DMS114 treated with DMSO at 0.1 percent for 48 hours (cell line): ENCODE measurements around the gene TRAPPC12.
"Not testable (repeated sequence)": the region's sequence is repeated elsewhere in the genome, so short reads cannot be mapped to it uniquely, and the experiment has no call there.

Experiments used
- DNase-seq: peaks from one replicate; lab custom pipeline; 2025; ENCODE audit not compliant: unreplicated experiment; lab: John Stamatoyannopoulos, UW

Gene TRAPPC12

DNA sequence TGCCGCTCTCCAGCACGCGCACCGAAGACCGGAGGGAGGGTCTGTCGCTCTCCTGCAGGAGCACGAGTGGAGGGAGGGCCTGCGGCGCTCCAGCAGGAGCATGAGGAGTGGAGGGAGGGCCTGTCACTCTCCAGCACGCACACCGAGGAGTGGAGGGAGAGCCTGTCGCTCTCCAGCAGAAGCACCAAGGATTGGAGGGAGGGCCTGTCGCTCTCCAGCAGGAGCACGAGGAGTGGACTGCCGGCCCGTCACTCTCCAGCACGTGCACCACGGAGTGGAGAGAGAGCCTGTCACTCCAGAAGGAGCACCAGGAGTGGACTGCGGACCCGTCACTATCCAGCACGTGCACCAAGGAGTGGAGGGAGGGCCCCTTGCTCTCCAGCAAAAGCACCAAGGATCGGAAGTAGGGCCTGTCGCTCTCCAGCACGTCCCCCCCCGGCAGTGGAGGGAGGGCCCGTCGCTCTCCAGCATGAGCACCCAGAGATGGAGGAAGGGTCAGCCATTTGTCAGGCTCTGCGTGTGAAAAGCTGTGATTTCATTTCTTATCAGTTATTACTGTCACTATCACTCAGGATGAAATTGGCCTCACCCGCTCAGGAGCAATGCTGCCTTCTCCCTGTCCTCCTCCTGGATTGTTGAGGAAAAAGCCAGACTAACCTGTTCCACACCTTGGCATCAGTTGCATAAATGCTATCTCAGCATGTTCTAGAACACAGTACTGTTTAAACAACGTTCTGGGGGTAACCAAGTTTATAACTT is 103.9 kb downstream of the TRAPPC12 start:
- no peak for DNase-seq

DNA sequence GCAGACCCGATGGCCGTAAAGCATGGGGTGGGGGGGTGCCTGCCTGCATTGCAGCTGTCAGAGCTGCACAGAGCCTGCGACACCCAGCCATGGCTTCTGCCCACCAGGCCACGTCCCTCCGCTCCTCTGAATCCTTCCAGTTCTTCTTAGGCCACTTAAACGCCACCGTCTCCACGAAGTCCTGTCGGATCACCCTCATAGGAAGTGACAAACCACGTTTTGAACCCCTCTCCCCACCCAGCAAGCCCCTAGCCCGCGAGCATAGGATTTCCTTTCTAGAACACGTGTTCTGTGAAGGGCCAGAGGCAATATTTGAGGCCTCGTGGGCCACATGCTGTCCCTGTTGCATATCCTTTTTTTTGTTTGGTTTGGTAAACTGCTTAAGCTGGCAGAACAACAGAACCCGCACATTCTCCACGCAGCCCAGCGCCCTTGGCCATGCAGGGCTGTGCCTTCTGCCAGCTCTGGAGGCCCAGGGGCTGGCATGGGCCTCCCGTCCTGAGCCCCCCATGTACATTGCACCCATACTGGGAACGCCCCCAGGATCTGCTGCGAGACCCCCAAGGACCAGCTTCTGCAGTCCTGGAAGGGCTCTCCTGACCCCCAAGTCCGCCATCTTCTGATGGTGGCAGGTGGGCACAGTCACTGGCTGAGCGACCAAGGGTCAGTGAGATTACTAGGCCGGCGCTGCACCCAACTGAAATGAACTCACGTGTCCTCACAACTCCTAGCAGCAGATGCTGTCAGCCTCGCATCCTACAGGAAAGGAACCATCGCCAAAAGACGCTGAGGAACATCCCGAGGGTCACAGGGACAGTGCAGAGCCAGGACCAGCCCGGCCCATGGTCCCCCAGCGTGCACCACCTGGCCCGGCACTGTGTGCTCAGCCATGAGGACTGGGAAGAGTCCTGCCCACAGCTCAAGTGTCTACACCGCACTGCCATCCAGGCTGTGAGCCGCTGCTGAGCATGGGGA is 104.8 kb downstream of the TRAPPC12 start:
- DNase-seq, result no peak

DNA sequence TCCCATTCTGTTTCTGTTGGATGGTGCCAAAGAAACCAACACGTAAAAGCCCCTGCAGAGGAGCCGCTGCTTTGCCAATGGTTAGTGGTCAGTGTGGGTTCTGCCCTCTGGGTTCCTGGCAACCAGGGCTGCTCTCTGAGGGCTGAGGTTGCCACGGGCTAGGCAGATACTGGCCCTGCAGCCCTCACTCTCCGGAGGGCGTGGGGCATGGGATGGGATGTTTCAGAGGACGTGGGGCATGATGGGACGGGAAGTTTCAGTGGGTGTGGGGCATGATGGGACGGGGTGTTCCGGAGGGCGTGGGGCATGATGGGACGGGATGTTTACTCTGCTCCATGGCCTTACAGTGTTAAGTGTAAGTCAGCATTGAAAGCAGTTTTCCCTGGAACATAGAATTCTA is 105.7 kb downstream of the TRAPPC12 start:
- DNase-seq, result no peak

DNA sequence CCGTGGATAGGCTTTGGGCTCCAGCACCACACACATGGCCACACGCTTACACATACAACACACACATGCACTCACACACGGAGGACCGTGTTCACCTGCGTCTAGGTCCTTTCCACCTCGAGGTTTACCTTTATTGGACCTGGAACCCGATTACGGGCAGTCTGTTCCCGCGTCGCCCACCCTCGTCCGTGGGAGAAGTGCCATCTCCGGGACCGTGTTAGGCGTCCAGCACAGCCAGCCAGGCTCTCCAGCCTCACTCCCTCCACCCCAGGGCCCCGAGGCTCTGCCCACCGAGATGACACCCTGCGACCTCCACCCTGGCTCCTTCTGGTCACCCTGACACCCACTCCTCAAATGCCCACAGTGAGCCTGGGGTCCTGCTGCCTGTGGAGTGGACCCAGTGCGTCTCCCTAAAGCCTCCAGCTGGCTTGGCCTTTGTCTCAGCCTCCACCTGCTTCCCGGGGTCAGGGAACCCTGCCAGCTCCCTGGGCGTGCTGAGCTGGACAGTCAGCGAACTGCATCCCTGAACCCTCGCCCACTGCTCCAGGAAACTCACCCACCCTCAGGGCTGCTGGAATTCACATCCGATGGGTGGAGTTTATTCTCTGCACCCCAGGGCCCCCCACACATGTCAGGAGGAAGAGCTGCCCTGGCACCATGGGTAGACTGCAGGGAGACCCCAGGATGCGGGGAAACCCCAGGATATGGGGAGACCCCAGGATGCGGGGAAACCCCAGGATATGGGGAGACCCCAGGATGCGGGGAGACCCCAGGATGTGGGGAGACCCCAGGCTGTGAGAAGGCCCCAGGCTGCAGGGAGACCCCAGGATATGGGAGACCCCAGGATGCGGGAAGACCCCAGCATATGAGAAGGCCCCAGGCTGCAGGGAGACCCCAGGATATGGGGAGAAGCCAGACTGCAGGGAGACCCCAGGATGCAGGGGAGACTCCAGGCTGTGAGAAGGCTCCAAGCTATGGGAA is 106.8 kb downstream of the TRAPPC12 start:
- DNase-seq, result no peak

DNA sequence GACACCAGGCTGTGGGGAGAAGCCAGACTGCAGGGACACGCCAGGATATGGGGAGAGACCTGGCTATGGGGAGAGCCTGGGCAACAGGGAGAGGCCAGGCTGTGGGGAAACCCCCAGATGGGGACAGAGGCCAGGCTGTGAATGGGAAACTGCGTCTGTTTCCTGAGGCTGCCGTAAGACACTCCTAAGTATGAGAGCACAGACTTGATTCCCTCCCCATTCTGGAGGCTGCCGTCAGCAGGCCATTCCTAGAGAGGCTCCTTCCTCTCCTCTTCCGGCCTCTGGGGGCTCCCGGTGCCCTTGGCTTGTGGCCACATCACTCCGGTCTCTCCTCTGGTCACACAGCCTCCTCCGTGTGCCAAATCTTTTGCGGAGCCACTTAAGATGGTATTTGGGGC is 107.5 kb downstream of the TRAPPC12 start:
- no peak for DNase-seq

DNA sequence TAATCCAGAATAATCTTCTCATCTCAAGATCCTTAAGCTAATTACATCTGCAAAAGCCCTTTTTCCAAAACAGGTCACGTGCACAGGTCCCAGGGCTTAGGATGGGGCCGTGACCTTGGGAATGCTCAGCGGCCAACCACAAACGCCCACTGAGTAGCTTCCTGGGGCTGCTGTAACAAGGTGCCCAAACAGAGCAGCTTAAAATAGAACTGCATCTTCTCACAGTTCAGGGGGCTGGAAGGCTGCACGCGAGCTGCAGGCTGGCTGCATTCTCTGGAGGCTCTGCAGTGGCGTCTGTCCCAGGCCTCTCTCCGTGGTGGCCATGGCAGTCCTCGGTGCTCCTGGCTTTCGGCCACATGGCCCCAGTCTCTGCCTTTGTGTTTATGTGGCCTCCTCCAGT is 107.9 kb downstream of the TRAPPC12 start:
- DNase-seq, result no peak

DNA sequence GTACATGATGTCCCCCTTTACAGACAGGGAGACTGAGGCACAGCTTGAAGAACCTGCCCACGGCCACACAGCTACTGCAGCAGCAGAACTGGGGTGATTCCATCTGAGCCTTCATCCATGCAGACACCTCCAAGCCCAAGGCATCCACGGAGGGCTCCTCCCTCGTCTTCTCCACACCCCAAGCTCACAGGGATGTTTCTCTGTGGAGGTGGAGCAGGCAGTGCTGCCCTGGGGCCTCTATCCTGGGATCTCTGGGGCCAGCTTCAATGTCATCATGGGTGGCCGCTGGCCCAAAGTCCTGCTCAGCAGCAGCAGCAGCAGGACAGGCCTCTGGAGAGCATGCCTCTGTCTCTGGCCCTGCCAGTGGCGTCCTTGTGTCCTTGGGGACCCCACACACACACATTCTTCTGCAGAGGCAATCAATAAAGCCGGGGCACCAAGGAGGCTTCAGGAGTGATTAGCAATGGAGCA is 108.6 kb downstream of the TRAPPC12 start:
- no peak for DNase-seq

DNA sequence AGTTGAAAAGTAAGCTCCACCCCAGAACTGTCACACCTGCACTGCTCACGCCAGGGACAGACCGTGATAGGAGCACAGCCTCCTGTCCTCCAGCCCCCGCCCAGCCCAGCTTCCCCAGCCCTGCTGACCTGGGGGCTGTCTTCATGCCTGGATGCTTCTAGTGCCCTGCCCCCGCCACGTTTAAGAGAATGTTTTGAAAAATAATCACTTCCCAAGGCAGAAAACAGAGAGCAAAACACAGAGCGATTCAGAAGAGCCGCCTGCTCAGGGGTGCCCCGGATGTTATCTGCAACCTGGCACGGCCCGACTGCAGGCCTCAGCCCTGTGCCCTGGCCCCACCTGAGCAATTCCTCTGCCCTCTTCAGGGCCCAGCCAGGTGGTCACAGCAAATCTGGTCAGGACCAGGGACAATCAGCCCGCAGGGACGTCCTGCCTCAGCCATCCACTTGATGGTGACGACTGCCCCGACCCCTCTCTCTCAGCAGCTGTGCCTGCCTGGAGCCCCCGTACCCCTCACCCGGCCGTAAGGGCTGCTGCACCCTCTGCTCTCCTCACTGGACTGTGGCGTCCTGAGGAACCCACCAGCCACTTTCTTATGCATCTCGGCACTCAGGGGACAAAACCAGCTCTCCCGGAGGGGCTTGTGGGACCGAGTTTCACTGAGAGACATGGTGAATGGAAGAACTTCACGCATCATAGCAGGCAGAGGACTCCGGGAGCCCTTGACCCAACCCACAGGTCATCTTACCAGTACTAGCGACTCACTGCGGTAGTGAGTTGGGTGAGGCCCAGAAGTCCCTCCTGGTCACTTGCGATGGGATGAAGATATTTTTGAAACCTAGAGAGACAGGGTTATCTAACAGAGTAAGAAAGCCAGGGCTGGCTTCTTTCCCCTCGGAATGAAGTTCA is 109.6 kb downstream of the TRAPPC12 start:
- DNase-seq, result no peak

DNA sequence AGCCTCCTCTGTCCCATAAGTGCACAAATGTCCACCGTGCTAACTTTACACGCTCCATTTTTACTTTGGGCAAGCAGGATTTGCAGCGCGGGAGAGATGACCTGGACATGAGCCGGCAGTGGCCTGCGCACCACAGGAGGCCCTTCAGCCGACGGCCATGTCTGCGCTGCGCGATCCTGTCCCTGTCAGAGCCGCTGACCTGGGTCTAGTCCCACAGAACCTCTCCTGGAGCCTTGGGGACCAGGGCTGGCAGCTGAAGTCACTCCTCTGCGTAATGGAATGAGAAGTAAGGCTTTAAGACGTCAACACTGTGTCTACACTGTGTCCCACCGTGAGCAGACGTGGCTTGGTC is 110.2 kb downstream of the TRAPPC12 start:
- DNase-seq, result no peak

DNA sequence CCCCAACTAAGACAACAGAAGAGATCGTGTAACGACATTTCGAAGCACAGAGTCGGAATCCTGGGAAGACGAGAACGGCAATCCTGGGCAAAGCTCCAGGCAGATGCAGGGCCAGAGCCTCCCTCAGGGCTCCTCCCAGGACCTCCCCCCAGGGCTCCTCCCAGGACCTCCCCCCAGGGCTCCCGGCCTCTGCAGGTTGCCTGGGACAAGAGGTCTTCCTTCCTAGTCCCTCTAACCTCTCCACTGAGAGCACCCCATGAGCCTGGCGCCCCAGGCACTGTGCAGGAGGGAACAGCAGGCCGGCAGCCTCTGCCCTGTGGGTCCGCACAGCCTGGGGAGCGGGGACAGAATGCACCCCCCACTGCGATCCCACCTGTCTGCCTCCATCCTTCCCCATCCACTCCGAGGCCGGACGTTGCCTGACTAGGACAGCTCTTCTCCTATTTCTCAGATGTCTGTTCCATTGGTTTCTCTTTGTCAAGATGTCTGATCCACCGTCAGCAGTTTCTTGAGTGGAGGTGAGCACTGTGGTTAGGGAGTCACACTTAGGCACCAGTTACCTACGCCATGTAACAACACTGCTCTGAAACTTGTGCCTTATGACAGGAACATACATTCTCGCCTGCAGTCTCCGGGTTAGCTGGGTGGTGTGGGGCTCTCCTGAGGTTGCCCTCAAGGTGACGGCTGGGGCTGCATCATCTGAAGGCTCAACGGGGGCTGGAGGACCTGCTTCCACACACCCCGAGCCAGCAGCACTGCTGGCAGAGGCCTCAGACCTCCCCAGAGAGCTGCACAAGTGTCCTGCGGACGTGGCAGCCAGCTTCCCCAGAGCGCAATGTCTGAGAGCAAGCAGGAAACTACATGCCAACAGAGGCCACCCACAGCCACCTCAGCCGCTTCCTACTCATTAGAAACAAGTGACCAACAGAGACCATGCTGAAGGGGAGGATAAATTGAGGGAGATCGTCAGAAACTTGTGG is 111.0 kb downstream of the TRAPPC12 start:
- DNase-seq, result no peak

DNA sequence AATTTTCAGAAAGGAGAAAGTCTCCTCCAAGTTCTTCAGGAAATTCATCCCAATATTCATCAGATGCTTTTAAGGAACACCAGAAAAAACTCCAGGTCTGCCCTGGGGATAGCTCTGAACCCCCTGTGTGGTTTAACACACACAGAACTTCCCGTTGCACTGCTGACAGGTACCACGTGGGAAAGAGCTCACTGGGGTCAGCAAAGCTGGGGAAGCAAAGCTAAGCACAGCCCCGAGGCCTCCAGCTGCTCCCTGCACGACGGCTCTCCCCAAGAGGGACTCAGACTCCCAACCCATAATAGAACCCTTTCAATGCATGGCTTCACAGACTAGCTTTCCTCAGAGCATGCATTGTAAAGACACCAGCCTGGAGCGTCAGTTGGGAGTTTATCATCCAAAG is 111.8 kb downstream of the TRAPPC12 start:
- no peak for DNase-seq

DNA sequence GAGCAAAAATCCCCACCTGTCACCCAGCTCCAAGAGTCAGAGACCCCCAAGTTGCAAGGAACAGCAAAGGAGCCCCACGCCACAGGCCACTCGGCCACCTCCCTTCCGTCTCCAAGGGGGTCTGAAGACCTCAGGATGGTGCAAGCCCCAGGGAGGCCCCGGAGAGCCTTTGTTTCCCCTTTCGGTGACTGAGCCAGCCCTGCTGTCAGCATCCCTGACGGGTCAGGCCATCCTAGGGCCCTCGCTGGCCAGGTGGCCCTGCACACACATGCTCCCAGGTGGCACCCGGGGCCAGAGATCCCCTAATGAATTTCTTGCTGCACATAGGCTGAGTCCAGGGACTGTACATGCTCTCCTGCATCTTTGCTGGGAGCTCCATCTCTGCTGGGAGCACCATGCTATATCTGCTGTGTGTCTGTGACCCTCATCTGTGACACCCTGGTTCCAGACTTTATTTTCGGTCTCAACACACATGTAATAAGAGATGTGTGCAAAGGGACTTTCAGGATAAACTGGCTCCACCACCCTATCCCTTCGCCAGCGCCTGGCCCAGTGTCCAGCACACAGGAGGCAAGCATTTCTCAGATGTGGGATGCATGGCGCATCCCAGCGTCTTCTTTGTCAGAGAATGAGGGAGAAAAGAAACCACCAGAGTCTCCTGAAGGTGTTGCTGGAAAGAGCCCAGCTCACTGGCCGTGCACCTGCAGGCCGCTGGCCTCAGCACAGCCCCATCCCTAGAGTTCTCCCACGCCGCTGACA is 112.4 kb downstream of the TRAPPC12 start:
- DNase-seq, result no peak

DNA sequence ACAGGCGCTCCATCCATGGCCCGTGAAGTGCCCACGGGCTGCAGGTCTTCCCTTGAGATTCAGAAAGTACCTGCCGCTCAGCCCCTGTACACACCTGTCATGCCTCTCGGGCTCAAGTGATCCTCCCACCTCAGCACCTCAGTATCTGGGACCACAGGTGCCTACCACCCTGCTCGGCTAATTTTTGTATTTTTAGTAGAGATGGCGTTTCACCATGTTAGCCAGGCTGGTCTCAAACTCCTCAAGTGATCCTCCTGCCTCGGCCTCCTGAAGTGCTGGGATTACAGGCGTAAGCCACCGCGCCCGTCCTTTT is 112.9 kb downstream of the TRAPPC12 start:
- DNase-seq, result not testable (repeated sequence)

DNA sequence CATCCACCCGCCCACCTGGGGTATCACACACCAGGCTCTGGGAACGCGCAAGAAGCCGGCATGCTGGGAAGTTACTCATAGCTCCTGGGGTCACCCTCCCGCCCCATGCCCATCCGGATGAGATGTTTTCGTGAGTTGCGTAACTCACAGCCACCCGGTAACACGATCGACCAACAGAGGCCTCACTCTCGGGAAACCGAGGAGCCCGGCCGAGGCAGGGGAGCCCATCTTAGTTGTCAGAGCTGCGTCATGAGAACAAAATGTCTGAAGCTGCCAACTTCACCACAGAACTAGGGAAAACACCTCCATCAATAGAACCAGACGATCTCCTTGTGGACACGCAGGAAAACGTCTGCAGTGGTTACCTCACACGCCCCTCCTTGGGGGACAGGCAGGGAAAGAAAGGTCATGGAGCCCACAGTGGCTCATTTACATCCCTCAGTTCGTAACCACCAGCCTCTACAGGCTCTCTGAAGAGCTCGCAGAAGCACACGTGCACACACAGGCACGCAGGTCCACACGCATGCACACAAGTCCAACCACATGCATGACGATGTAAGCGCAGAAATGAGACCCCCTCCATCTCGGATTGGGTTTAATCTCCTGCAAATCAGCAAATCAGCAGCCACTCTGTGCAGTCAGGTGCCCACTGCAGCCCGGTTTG is 113.6 kb downstream of the TRAPPC12 start:
- DNase-seq, result no peak

DNA sequence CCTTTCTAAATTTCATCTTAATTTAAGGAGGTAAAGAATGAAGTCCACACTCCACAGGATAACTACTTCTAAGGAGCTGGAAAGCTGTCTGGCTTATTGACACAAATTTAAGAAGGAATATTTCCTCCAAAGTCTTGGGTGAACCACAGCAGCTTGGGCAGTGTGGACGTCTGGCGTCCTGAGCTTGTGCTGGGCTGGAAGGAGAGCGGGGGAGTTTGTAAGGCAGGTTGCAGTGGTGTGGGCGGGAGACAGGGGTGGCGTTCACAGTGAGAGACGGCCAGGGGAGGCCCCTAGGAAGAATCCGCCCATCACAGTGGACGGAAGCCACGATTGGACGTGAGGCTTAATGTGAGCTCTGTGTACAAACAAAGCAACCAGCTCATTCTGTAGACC is 114.1 kb downstream of the TRAPPC12 start:
- no peak for DNase-seq

DNA sequence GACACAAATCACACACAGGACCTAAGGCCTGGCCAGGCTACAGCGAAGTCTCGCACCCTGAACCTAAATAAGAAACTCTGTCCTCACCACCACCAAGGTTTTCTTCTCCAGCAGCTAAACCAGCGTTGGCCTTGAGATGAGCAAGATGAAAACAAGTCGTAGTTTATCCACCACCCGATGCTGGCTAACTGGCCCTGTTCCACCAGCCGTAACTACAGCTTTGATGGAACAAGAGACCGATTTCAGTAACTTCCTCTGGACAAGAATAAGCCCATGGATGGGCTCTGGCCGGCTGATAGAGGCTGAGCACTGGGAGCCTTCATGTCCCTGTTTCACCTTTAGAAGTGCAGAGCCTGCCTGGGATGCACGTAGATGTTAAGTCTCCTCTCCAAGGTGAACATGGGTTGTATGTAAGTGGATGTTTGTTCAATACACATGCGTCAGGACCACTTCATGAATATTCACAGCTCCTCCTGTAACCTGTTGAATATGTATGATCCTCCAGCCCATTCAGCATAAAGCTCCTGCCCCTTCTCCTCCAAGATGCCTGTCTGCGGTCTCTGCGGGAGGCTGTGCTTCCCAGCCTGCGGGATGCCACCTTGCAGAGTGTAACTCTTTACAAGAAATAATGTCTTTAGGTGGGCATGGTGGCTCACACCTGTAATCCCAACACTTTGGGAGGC is 115.6 kb downstream of the TRAPPC12 start:
- no peak for DNase-seq

DNA sequence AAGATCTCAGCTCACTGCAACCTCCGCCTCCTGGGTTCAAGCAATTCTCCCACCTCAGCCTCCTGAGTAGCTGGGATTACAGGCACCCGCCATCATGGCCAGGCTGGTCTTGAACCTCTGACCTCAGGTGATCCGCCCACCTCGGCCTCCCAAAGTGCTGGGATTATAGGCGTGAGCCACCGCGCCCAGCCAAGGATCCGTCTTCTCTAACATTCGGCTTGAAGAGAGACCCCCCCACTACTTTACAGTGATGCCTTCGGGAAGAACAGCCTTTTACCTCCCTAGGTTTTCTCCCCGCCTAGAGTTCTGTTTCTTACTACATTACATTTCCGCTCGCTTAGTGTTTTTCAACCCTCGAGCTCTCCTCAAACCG is 117.2 kb downstream of the TRAPPC12 start:
- not testable (repeated sequence) for DNase-seq
